Endothelial cell of umbilical vein (primary cell): ENCODE measurements around the gene FAM53B.

ENCODE experiments used
- EZH2 ChIP-seq: IDR thresholded peaks from 2 replicates; pipeline ENCODE4 v1.6.1; 2012; ENCODE audit warnings: borderline replicate concordance, low read depth, mild to moderate bottlenecking, moderate library complexity, low read length, inconsistent platforms; ENCODE audit not compliant: severe bottlenecking
- TF ChIP-seq, protein P1 (sequence below), 2 donors: IDR thresholded peaks; 1 replicate in 1 of 2; 2 replicates in 1 of 2; pipeline ENCODE4 v1.5.1; 2011; ENCODE audit warnings: low read length in 2 of 2, mild to moderate bottlenecking in 2 of 2, moderate library complexity in 2 of 2, control low read depth in 1 of 2, inconsistent platforms in 1 of 2, low read depth in 1 of 2; ENCODE audit not compliant: insufficient read depth in 1 of 2; ENCODE audit errors: extremely low read depth in 1 of 2

- TF ChIP-seq, protein P1, sequence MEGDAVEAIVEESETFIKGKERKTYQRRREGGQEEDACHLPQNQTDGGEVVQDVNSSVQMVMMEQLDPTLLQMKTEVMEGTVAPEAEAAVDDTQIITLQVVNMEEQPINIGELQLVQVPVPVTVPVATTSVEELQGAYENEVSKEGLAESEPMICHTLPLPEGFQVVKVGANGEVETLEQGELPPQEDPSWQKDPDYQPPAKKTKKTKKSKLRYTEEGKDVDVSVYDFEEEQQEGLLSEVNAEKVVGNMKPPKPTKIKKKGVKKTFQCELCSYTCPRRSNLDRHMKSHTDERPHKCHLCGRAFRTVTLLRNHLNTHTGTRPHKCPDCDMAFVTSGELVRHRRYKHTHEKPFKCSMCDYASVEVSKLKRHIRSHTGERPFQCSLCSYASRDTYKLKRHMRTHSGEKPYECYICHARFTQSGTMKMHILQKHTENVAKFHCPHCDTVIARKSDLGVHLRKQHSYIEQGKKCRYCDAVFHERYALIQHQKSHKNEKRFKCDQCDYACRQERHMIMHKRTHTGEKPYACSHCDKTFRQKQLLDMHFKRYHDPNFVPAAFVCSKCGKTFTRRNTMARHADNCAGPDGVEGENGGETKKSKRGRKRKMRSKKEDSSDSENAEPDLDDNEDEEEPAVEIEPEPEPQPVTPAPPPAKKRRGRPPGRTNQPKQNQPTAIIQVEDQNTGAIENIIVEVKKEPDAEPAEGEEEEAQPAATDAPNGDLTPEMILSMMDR (IDR thresholded peaks at IDR 0.05; ENCODE audit: extremely low read depth in 1 of 2, insufficient read depth in 1 of 2, low read depth in 1 of 2, low read length in 2 of 2): no peak
- no peak for TF ChIP-seq EZH2
Measured at GRCh38 chr10:124650263-124650662, 93.9 kb downstream of the FAM53B start.
